NCI-H2029 (cell line): ENCODE measurements around the gene MMP26.

Experiments used
- DNase-seq: peaks from one replicate; lab custom pipeline; 2025; lab: John Stamatoyannopoulos, UW

The MMP26 gene

DNA sequence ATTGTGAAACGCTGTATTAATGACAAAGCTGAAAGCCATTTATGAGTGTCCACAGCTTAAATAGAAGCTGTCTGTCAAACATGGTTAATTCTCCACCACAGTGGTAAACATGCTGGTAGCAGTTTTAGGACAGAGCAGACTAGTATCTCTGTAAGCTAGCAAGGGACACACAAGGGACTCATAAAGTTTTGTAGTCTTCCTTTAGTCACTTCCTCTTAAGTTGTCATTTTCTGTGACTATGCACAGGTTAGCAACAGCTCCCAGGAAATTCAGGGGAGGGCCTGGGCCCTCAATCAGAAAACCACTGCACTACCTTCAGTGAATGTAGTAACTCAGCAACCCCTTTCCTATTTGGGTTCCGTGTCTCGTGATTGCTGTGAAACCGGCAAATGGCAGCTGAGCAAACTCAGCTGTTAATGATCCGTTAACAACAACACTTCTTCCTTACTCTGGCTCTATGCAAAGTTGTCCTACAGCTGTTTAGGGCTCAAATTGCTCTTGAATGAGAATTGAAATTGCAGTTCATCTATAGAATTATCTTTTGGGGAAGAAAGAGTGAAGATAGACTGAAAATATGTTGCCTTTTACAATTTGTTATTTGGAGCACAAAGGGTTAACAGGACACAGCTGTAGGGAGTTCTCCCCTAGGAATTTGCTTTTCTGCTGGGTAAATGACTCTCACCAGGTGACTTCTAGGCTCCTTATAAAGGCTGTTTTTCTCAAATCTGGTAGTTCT lies at the start of gene MMP26:
Gene MMP26, plus strand, starts transcription at position 731 of the 736 bp plus-strand sequence.
- DNase-seq, result peak; percentile 82

DNA sequence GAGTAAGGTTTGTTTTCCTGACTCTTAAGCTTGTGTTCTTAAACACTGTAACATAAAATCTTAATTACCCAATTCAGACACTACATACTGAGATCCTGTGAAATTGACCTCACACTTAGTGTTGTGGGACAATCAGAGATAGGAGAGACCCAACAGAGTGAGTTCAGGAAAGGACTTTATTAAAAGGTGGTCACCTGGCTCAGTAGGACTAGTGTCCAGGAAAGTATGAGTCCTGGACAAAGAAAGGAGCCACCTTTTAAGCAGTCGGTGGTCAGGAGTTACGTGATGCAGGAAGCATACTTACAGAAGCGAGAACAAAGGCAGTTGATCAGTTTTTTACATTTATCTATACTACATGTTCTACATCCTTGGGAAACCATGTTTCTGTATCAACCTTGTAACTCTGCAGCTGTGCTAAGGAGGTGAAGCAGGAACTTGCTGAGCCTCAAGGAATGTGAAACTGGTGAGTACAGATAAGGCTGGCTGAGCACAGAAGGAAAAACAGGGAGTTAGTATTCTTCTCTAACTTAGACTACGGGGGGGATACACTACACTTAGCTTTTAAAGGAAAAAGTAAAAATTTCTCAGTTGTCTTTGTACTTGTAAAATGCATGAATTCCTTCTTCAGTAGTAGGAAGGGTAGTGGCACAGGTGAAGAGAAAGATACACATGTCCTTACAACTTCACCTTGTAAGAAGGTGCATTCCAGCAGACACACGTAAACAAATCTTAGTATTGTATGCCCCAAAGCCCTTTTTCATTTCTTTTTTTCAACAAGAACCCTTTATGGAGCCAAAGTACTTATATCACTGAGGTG lies 45.7 kb upstream of the MMP26 start:
- no peak for DNase-seq

DNA sequence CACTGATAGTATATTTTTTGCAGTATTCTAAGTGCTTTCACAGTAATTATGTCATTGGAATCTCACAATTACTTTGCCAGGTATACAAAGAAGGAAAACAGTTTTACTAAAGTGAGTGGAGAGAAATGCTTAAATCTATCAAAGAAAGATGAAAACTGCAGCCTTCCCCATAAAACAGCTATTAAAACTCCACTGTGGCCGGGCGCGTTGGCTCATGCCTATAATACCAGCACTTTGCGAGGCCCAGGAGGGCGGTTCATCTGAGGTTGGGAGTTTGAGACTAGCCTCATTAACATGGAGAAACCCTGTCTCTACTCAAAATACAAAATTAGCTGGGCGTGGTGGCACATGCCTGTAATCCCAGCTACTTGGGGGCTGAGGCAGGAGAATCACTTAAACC lies 41.7 kb upstream of the MMP26 start:
- DNase-seq, result no peak

DNA sequence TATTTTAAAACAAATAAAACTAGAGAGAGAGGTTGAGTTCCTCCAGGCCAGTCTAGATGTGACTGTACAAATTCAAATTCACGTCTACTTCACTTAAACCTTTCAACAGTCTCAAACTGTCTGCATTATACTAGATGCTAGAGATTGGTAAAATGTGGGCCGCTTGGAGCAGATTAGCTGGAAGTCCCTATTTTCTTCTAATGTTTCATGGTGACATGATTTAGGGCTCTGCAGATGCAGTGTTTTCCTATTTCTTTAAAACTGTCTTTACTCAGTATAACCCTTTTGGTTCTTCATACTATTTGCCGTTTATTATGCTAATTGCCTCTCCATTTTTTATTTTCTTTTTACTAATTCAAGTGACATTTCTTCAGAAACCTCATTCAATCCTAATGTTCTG lies 40.4 kb upstream of the MMP26 start:
- no peak for DNase-seq

DNA sequence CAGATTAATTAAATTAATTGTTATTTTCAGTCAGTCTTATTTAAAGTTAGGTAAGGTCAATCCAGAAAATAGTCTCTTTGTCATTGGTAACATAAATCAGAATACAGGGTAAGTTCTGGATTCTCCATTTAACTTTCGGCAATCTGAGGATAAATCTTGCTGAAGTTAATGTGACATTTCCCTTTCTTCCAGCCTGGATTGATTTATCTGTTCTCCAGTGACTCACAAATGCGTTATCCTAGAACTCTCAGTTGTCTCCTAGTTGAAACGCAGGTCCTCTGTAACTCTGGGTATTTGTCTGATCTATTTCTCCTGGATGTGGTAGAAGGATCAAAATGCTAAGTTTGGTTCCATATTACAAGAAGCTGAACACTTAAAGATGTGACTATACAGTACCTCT lies 39.8 kb upstream of the MMP26 start:
- no peak for DNase-seq

DNA sequence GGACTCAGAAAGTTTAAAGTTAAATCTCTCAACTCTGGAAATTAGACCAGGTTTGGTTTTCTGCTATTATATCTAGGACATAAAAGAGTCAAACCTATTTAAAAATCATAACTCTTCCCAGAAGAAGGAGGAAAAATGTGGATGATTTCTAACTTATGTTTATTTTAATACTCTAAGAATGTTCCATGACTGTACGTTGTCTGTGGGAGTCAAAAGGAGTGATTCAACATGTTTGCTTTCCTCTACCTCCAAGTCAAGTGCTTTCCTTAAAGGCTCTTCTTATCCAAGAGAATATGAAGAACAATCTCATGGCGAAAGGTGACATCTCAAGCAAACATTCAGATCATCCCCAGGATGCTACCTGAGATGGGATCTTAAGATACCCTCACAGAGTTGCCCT lies 39.2 kb upstream of the MMP26 start:
- no peak for DNase-seq

DNA sequence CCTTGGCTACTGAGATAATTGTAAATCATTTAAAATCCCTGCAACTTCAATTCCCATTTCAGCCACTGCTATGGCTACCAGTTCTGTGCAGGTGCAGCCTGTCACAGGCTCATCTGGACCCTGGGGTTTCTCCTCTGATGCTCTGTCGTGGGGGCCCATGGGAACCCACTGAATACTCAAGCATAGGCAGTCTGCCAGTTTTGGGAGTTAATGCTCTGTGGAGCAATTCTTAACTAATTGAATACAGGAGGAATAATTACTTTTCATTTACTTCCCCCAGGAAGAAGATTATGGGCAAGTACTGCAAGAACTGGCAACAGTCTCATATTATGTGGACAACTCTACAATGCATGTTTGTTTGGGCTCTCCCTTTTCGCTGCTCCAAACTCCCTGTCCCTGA lies 32.8 kb upstream of the MMP26 start:
- no peak for DNase-seq

DNA sequence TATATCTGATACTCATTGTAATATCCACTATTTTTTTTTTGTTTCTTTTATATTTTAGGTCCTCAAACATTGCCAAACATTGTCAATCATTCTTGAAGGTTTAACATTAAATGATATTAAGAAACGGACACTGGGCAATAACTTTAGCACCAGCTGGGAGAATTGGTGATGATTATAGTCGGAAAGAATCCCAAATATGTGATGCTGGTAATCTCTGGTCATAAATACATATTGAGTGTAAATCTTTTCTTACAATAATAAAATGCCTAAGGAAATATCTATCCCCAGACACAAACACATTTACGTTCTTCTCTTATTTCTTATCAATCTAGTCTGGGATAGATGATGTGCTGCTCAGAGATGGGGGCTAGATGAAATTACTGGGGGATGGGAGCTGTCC lies 32.1 kb upstream of the MMP26 start:
- DNase-seq, result no peak

DNA sequence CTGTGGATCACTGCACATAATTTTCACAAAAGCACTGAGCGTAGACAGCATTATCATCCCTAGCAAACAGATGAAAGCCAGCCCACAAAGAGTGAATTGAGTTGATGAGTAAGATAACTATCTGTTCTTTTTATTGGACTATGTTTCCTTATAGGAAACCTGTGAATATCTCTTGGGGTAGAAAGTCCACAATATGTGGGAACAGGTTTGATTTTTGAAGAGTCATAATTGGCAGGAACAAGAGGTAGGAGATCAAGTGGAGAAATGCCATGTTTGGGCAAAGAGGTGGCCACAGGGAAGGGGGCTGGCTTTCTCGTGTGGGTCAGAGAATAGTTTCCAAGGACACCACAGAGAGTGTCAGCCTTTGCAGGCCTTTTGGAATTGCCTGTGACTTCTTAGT lies 30.8 kb upstream of the MMP26 start:
- DNase-seq, result no peak

DNA sequence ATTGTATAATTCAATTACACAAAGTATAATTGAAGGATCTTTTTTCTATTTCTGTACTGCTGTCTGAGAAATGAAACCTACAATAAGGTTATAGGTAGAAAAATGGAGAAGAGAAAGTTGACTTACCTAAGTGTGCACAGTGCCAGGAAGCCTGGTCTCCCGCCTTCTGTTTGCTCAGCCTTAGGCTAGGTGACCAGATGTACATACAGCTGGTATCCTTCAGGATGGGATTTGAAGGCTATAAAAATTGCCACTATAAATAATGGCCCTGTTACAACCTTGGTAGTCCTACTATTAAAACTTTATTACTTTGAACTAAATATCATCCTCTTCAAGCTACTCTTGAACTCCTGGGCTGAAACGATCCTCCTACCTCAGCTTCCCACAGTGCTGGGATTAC lies 26.6 kb upstream of the MMP26 start:
- peak; percentile 44 for DNase-seq

DNA sequence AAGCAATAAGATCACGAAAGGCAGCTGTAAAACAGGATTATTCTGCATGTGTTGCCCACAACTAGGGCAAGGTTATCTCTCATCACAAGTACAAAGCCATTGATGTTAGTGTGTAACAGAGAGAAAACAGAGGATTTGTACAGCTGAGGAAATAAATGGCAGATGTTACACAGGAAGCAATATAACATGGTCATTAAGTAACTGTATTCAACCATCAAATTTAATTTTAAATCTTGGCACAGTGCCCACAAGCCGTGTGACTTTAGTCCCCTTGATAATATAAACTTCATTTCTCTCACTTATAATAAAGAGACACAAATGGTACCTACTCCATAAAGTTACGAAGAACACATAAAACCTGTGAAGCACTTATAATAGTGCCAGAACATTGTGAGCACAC lies 24.2 kb upstream of the MMP26 start:
- DNase-seq, result peak; percentile 52

DNA sequence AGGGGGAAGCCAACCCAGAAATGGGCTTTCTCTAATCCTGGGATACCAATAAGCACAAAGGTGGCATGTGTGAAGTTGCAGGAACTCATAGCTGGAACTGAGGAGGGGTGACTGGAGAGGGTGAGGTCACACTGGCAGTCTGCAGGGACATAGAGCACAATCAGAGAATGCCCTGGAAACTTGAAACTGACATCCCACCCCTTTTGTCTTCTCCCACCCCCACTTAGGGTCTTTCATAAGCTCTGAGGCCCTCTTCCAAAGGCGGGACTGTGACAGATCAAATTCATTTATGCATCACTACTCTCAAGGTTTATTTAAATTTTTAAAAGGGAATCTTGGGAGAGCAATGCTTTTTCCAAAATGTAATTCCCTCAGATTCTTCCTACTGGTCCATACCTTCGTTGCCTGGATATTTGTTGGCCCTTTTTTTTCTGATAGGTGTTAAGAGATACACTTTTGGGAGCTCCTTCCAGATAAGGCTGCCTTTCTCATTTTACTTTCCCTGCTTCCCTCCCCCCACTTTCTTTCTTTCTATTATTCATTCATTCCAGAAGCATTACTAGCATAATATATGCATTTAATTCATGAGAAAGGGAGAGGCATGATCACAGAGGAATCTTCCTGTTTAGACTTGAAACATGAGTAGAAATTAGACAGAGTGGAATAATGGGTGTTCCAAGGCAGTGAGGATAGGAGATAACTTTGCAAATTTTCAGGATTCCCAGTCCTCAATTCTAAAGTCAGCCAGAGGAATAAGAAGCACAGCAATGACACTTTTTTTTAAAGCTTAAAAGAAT lies 21.8 kb upstream of the MMP26 start:
- no peak for DNase-seq

DNA sequence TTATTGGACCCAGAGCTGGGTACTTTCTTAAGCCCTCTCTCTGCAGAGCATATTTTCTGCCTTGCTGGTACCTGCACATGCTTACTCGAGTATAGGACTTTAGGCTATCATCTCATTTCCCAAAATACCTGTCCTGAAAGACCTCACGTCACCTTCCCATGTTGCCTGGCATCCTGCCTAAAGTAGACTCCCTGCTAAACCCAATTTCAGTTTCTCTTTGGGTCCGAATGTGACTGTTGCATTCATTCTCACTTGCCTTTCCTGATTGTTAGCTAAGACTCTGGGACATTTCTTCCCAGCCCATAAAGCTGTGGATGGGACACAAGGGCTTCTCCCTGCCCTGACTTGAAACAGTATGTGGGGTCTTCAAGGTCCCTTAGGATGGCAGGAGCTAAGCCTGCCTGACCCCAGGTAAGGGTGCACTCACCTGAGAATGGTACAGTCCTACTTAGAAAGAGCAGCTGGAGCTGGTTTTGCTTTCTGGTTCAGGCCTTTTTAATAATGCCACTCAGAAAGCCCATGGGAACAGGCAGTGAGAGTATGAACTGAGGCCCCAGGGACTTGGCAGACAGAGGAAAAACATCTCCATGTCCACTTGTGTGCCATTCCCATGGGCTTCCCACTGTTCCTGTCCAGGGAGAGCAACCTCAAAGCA lies 19.8 kb upstream of the MMP26 start:
- DNase-seq, result peak; percentile 32

DNA sequence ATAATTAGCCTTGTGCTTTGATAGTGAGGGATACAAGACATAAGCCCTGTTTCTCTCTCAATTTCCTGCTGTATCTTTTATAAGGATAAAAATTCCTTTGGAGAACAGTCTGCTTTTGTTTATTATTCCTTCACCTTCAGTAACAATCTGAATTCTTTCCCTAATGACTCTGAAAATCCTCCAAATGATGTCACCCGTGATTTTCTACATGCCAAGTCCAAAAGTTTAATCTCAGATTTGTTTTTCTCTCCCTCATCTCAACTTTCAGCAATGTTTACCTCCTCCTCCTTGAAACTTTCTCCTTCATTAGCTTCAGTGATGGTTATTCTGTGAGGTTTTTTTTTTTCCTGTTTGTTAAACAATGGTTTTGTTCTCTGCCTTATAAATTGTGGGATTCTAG lies 9.1 kb upstream of the MMP26 start:
- DNase-seq, result no peak

DNA sequence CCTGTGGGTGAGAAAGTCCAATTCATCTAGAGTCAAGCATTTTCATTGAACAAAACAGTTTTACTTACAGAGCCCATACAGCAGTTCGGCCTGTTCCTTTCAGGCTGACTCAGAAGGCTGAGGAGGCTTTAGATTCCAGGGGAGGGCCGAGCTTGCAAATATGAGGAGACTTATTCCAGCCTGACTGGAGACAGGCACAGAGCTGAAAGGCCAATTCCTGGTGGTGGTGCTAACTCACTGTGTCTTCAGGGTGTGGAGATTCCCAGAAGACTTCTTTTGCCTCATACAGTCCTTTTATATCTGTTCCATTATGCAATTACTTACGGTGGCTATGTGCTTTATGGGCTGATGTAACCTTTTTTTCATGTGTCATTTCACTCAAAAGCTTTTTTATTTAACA lies 7.0 kb upstream of the MMP26 start, which contains the start of gene OR51E2:
Gene OR51E2, minus strand, starts transcription at position 269 of the 400 bp plus-strand sequence. CDS start 15,142 bp downstream, outside the sequence.
- DNase-seq, result peak; percentile 54

DNA sequence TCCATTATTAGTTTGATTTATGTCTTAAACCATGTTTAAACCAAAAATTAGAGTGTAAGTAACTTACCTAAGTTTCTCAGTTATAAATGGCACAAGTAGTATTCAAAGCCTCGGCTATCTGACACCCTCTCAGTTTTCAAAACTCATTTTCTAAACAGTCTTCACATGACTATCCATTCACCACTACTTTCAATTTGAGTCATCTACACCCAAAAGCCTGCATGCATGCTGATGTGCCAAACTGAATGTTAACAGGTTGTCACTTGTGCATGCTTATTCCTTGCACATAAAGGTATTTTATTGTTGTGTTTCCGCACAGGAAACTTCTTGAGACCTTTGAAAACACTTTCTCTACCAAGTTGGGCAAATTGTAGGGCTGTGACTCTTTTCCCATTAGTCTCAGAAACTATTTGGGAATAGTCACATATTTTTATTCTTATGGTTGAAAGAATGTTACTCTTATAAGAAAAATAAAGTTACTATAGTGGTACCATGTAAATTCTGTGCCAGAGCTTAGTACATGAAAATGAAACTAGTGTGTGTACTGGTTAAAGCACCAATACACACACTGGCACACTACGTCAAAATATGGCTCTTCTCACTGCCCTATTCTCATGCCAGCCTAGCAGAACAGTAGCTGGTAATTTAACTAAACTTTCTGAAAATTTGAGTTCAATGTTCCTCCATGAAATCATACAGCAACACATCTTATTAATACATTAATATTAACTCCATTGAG lies 4.7 kb upstream of the MMP26 start:
- DNase-seq, result no peak

DNA sequence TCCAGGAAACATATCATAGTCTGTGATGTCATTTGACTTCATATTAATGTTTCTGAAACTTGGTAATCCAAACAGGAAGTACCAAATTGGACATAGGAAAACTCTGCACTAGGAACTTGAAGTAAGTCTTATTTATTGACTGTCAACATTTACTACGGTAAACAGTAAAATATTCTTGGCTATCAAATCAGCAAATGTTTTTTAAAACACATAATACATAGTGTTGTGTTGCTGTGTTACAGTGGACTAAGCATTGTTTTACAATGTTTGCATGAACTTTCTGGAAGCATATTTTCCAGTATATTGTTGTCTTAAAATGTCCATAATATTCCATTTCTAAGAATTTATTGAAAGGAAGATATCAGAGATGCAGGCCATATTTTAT lies 4.2 kb upstream of the MMP26 start:
- no peak for DNase-seq

DNA sequence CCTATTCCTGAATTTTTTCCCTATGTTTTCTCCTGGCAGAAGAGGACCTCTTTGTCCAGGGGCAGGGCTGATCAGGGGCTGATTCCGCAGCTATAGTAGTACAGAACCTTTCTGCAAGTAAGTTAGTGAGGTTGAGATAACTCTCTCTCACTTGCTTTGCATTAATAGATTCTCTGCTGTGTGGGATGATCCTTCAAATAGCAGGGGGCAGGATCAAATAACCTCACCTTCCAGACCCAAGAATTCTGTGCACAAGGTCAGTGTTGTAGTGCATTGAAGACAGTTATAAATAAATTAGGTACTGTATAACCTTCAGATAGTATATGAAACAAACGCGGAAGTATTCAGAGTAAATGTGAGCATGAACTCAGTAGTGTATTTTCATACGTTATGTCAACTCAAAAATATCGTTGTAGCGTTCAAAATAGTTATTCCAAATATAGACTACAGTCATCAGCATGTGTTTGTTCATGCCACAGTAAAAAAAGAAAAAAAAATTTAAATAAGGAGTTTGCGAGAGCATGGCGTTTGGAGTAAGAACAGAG lies 278 bp downstream of the MMP26 start:
- no peak for DNase-seq

DNA sequence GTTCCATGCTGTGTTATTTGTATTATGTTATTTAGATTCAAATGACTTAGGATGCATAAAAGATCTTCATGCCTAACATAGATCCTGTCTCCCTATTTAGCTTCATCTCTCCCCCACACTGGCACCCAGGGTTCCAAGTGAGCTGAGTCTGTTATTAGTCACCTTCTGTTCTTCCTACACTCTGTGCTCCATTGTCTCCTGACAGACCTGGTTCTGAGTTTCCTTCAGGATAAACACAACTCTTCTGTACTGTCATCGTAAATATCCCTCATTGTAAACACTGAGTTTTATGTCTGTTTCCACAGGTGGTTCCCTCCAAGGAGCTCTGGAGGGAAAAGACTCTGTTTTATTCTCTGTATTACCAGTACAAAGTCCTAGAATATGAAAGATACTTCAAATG lies 8.7 kb downstream of the MMP26 start:
- DNase-seq, result no peak

DNA sequence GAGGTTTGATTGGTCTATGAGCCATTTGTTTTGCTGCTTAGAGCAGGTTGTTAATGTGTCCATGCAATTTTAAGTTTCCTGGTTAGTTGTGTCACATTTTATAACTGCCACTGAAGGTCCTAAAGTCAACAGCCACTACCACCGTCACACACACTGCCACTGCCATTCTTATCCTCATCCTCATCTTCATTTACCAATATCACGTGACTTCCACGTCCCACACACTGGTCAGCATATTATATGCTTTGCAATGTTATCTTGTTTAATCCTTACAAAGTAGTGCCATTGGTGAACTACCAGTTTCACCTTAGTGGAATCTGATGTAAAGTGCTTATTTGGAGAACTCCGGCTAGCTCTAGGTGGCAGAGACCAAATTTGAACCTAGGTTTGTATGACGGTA lies 9.7 kb downstream of the MMP26 start:
- no peak for DNase-seq
